K562 (cell line): Measurements from ENCODE around the gene MPPED2. TPM values are rescaled to one million over a fixed set of nuclear protein-coding genes. Genes with fewer than 3 reads are reported as not detected.

ENCODE experiments used
- FOS ChIP-seq: IDR thresholded peaks from 3 replicates; pipeline ENCODE4 v1.6.1; 2011; ENCODE audit not compliant: insufficient read length; ENCODE audit errors: extremely low read depth
- GMEB1 ChIP-seq: fragments of 250-450 bp; sonication (Bioruptor Pico); IDR thresholded peaks from 2 replicates; pipeline ENCODE4 v1.4.0; 2020; ENCODE audit warnings: mild to moderate bottlenecking
- SRSF9 ChIP-seq: fragments of 200-400 bp; formaldehyde crosslinking; IDR thresholded peaks from 2 replicates; pipeline ENCODE4 v1.6.1; 2017; ENCODE audit warnings: low read depth, low read length, borderline replicate concordance
- ZNF140 ChIP-seq: fragments of 250-450 bp; sonication (Bioruptor Pico); IDR thresholded peaks from 2 replicates; pipeline ENCODE4 v1.8.0; 2021; ENCODE audit warnings: moderate library complexity, mild to moderate bottlenecking, inconsistent platforms
- ZNF407 ChIP-seq: fragments of 450-650 bp; IDR thresholded peaks from 2 replicates; pipeline ENCODE4 v1.6.1; 2016; ENCODE audit warnings: low read depth
- ZNF609 ChIP-seq: sonication (generic); formaldehyde crosslinking; IDR thresholded peaks from 2 replicates; pipeline ENCODE4 v1.8.1; 2023; ENCODE audit warnings: missing genetic modification reagents, mild to moderate bottlenecking, borderline replicate concordance
- polyA plus RNA-seq, 8 experiments: library from polyadenylated mRNA; depleted of rRNA in 4 of 8; stranded (reverse) in 5 of 8; unstranded in 3 of 8; fragments of >200 nt; fragmentation: Nextera tagmentation in 2 of 8; fragmentation: Illumina TruSeq in 1 of 8; extraction: Ambion mirVana in 2 of 8; extraction: Trizol in 1 of 8; gene quantifications; 2 replicates each; pipeline versions ENCODE4 v1.2.1 to v1.2.3, GENCODE V29; 2011 to 2014; ENCODE audit warnings: inconsistent platforms in 1 of 8, missing spikeins in 1 of 8
- total RNA-seq, 7 experiments: library from RNA; depleted of rRNA in 6 of 7; stranded (reverse); fragments of >200 nt in 6 of 7; fragmentation: Illumina TruSeq in 2 of 7; extraction: Trizol in 2 of 7; gene quantifications; 2 replicates each; pipeline versions ENCODE4 v1.2.1 to v1.2.3, GENCODE V29; 2011 to 2021; ENCODE audit warnings: low replicate concordance in 1 of 7

MPPED2 gene
- total and polyA plus RNA-seq, 9 of the 15 experiments (the other 6 are each of a cell fraction or from before 2014, with no cell fraction given), result not detected

GRCh38 chr11:30583476-30584280, 2.5 kb downstream of the MPPED2 start (continued):
- TF ChIP-seq ZNF407 (no peak), SRSF9 (no peak), FOS (no peak), ZNF140 (CRISPR knock-in tag) (no peak), ZNF609 (CRISPR knock-in tag) (no peak), GMEB1 (no peak)
